ENCODE results near the gene INTS2.
"Not testable (repeated sequence)": the region's sequence is repeated elsewhere in the genome, so short reads cannot be mapped to it uniquely, and the experiment has no call there.

INTS2 gene

DNA sequence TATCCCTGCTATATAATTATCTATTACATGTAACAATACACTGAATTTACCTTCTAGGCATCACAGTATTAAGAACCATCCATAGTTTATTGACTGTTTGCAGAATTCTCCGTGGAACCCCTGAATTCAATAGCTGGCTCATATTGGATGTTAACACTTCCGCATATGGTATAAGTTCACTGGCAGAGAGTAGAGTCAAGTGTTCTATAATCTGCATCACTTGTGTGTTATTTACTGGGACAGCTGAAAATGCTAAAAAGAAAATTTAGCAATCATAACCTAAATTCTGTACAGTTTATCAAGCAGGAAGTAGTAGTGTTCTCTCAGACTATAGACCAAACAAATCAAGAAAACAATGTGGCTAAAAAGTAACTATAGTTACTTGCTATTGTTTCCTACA, 49.9 kb downstream of the INTS2 start:
- Mint-ChIP-seq H3K9me3 (no peaks in the 10 kb centered on the region), H3K4me1 (ENCODE audit: low read depth) (peaks cover 3% of the 10 kb centered on the region), H3K27me3 (ENCODE audit: low read depth) (no peaks in the 10 kb centered on the region), H3K27ac (no peak overlapping the region), H3K4me3 (no peak overlapping the region), H3K36me3 (ENCODE audit: low read depth) (peaks cover 25% of the 10 kb centered on the region)
- DNase-seq (ENCODE audit: low spot score): no peak

- Mint-ChIP-seq H3K36me3 (ENCODE audit: low read depth) (peaks cover 27% of the 10 kb centered on the region), H3K27ac (no peak overlapping the region), H3K4me3 (no peak overlapping the region), H3K4me1 (ENCODE audit: low read depth) (peaks cover 3% of the 10 kb centered on the region), H3K9me3 (no peaks in the 10 kb centered on the region), H3K27me3 (ENCODE audit: low read depth) (no peaks in the 10 kb centered on the region)
- DNase-seq (ENCODE audit: low spot score): no peak
Measured at GRCh38 chr17:61875804-61876203, 52.0 kb downstream of the INTS2 start.

DNA sequence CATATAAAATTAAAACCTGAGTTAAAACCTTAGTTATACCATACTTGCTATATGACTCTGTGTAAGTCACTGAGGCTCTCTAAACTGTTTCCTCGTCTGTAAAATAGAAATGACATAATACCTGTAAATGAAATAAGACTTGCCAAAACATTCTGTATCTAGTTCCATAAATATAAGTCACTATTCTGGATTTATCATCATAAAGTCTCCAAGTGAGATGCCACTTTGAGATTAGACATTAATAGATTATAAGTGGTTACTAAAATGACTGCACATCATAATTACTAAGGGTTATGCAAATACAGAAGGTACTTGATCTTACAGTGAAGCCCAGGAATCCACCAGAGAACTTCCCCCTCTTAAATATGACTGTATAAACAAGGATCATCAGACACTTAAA, 52.5 kb downstream of the INTS2 start:
- Mint-ChIP-seq H3K27ac (no peak overlapping the region), H3K36me3 (ENCODE audit: low read depth) (peaks cover 24% of the 10 kb centered on the region), H3K9me3 (no peaks in the 10 kb centered on the region), H3K27me3 (ENCODE audit: low read depth) (no peaks in the 10 kb centered on the region), H3K4me3 (no peak overlapping the region), H3K4me1 (ENCODE audit: low read depth) (peaks cover 3% of the 10 kb centered on the region)
- no peak for DNase-seq (ENCODE audit: low spot score)

DNA sequence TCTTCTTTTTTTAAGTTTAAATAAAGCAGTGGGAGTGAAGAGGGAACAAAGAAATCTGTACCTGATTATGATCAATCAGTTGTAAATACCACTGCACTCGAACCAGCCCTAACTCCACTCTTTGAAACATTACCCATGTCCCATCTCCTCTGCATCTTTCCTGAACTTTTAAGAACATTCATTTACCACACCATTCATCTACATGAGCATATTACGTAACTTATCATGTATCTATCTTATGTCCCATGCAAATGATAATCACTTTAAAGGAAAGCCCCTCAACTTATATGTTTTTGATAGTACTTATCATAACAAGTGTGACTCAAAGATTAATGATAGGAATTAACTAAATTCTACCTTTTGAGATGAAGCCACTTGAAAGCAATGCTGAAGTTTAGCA, 53.7 kb downstream of the INTS2 start:
- no peaks in the 10 kb centered on the region for H3K27me3 Mint-ChIP-seq (ENCODE audit: low read depth)
- H3K27ac Mint-ChIP-seq: no peak overlapping the region
- peaks cover 29% of the 10 kb centered on the region for H3K36me3 Mint-ChIP-seq (ENCODE audit: low read depth)
- no peaks in the 10 kb centered on the region for H3K9me3 Mint-ChIP-seq
- DNase-seq (ENCODE audit: low spot score): no peak
- peaks cover 3% of the 10 kb centered on the region for H3K4me1 Mint-ChIP-seq (ENCODE audit: low read depth)
- H3K4me3 Mint-ChIP-seq: no peak overlapping the region

GRCh38 chr17:61872099-61872498, 55.7 kb downstream of the INTS2 start:
- peaks cover 3% of the 10 kb centered on the region for H3K4me1 Mint-ChIP-seq (ENCODE audit: low read depth)
- no peak for DNase-seq (ENCODE audit: low spot score)
- H3K36me3 Mint-ChIP-seq (ENCODE audit: low read depth): peaks cover 19% of the 10 kb centered on the region
- no peaks in the 10 kb centered on the region for H3K9me3 Mint-ChIP-seq
- H3K4me3 Mint-ChIP-seq: no peak overlapping the region
- H3K27me3 Mint-ChIP-seq (ENCODE audit: low read depth): no peaks in the 10 kb centered on the region
- H3K27ac Mint-ChIP-seq: no peak overlapping the region

GRCh38 chr17:61869138-61869537, 58.6 kb downstream of the INTS2 start:
- peaks cover 6% of the 10 kb centered on the region for H3K4me1 Mint-ChIP-seq (ENCODE audit: low read depth)
- no peak for DNase-seq (ENCODE audit: low spot score)
- H3K9me3 Mint-ChIP-seq: no peaks in the 10 kb centered on the region
- H3K27ac Mint-ChIP-seq: no peak overlapping the region
- no peaks in the 10 kb centered on the region for H3K27me3 Mint-ChIP-seq (ENCODE audit: low read depth)
- peaks cover 13% of the 10 kb centered on the region for H3K36me3 Mint-ChIP-seq (ENCODE audit: low read depth)
- no peak overlapping the region for H3K4me3 Mint-ChIP-seq

GRCh38 chr17:61868074-61868473, 59.7 kb downstream of the INTS2 start:
- Mint-ChIP-seq H3K27me3 (ENCODE audit: low read depth) (no peaks in the 10 kb centered on the region), H3K4me1 (ENCODE audit: low read depth) (peaks cover 9% of the 10 kb centered on the region), H3K27ac (no peak overlapping the region), H3K9me3 (no peaks in the 10 kb centered on the region), H3K4me3 (no peak overlapping the region), H3K36me3 (ENCODE audit: low read depth) (peaks cover 13% of the 10 kb centered on the region)
- DNase-seq (ENCODE audit: low spot score): no peak

GRCh38 chr17:61867033-61867432, 60.7 kb downstream of the INTS2 start:
- Mint-ChIP-seq H3K4me3 (no peak overlapping the region), H3K9me3 (no peaks in the 10 kb centered on the region), H3K4me1 (ENCODE audit: low read depth) (peaks cover 17% of the 10 kb centered on the region), H3K27ac (no peak overlapping the region), H3K36me3 (ENCODE audit: low read depth) (peaks cover 11% of the 10 kb centered on the region), H3K27me3 (ENCODE audit: low read depth) (no peaks in the 10 kb centered on the region)
- DNase-seq (ENCODE audit: low spot score): no peak

- Mint-ChIP-seq H3K36me3 (ENCODE audit: low read depth) (peaks cover 11% of the 10 kb centered on the region), H3K4me3 (peak overlapping the region; percentile 99), H3K4me1 (ENCODE audit: low read depth) (peaks cover 30% of the 10 kb centered on the region)
Measured at GRCh38 chr17:61863801-61864126, 64.0 kb downstream of the INTS2 start.

DNA sequence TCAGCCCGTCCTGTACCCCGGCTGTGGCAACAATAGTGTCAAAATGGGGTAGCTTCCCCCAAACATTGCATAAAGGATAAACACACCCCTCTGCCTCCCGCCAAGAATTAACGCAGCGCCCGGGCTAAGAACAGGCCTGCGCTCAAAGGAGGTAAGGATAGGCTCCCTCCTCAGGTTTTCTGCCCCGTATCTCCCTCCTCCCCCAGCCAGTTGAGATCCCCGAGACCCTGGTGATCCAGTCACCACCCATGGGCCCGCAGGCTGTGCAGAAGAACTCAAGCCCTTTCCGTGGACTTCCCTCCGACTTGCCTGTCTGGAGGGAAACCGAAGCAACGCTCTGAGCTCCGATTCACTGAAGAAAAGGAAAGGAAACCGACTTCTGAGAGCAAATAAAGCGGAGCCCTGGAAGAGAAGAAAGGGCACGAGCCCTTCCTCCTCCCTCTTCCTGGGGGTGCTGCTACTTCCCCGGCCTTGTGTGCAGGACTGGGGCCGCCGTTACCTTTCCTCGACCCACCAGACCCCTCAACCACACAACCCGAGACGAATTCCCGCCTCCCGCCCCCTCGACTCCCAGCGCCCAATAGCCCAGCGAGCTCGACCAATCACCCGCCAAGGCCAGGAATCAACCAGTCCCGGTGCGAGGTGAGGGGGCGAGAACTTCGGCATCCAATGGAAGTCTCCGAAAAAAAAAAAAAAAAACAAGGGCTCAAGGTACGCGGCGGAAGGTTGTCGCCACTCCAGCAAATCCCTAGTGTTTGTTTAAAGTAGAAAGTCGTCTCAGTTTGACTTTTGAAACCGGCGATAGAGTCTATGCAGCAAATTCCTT, 64.6 kb downstream of the INTS2 start, which contains the start of gene BRIP1:
TSS of gene BRIP1 (minus strand) at position 554 of the 826 bp plus-strand sequence. CDS start 1,989 bp downstream, outside the sequence.
- H3K4me1 Mint-ChIP-seq (ENCODE audit: low read depth): peaks cover 30% of the 10 kb centered on the region
- peak within 1 kb of the TSS; percentile 95 for H3K27ac Mint-ChIP-seq
- peak; percentile 89 for DNase-seq (ENCODE audit: low spot score)
- H3K36me3 Mint-ChIP-seq (ENCODE audit: low read depth): peaks cover 10% of the 10 kb centered on the region
- H3K4me3 Mint-ChIP-seq: peak within 1 kb of the TSS; percentile 99
- H3K27me3 Mint-ChIP-seq (ENCODE audit: low read depth): no peaks in the 10 kb centered on the region
- H3K9me3 Mint-ChIP-seq: no peaks in the 10 kb centered on the region

More at GRCh38 chr17:61863801-61864126, 64.0 kb downstream of the INTS2 start:
- peak overlapping the region; percentile 95 for H3K27ac Mint-ChIP-seq
- H3K9me3 Mint-ChIP-seq: no peaks in the 10 kb centered on the region
- DNase-seq (ENCODE audit: low spot score): no peak
- no peaks in the 10 kb centered on the region for H3K27me3 Mint-ChIP-seq (ENCODE audit: low read depth)

- Mint-ChIP-seq H3K27ac (peak overlapping the region; percentile 95), H3K36me3 (ENCODE audit: low read depth) (peaks cover 10% of the 10 kb centered on the region), H3K27me3 (ENCODE audit: low read depth) (no peaks in the 10 kb centered on the region), H3K4me1 (ENCODE audit: low read depth) (peaks cover 30% of the 10 kb centered on the region), H3K4me3 (peak overlapping the region; percentile 99), H3K9me3 (no peaks in the 10 kb centered on the region)
- DNase-seq (ENCODE audit: low spot score): no peak
Measured at GRCh38 chr17:61862105-61862574, 65.6 kb downstream of the INTS2 start.

DNA sequence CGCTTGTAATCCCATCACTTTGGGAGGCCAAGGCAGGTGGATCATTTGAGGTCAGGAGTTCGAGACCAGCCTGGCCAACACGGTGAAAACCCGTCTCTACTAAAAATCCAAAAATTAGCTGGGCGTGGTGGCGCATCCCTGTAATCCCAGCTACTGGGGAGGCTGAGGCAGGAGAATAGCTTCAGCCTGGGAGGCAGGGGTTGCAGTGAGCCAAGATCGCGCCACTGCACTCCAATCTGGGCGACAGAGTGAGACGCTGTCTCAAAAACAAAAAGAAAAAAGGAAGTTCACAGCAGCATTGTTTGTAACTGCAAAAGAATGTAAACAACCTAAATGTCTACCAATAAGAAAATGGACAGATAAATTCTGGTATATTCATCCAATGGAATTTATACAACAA, 67.4 kb downstream of the INTS2 start:
- DNase-seq (ENCODE audit: low spot score); H3K9me3 Mint-ChIP-seq; H3K4me3 Mint-ChIP-seq; H3K27ac Mint-ChIP-seq; H3K27me3 Mint-ChIP-seq (ENCODE audit: low read depth): not testable (repeated sequence)
- H3K36me3 Mint-ChIP-seq (ENCODE audit: low read depth): peaks cover 17% of the 10 kb centered on the region
- H3K4me1 Mint-ChIP-seq (ENCODE audit: low read depth): peaks cover 35% of the 10 kb centered on the region

- H3K4me1 Mint-ChIP-seq (ENCODE audit: low read depth): peaks cover 18% of the 10 kb centered on the region
- H3K27ac Mint-ChIP-seq: no peak overlapping the region
- H3K36me3 Mint-ChIP-seq (ENCODE audit: low read depth): peaks cover 35% of the 10 kb centered on the region
- H3K9me3 Mint-ChIP-seq: no peaks in the 10 kb centered on the region
- H3K27me3 Mint-ChIP-seq (ENCODE audit: low read depth): no peaks in the 10 kb centered on the region
- H3K4me3 Mint-ChIP-seq: no peak overlapping the region
- no peak for DNase-seq (ENCODE audit: low spot score)
Measured at GRCh38 chr17:61856035-61856434, 71.7 kb downstream of the INTS2 start.

GRCh38 chr17:61852857-61853256, 74.9 kb downstream of the INTS2 start:
- peaks cover 13% of the 10 kb centered on the region for H3K4me1 Mint-ChIP-seq (ENCODE audit: low read depth)
- no peaks in the 10 kb centered on the region for H3K27me3 Mint-ChIP-seq (ENCODE audit: low read depth)
- H3K27ac Mint-ChIP-seq: no peak overlapping the region

GRCh38 chr17:61849674-61850073, 78.1 kb downstream of the INTS2 start:
- Mint-ChIP-seq H3K9me3 (no peaks in the 10 kb centered on the region), H3K27me3 (ENCODE audit: low read depth) (no peaks in the 10 kb centered on the region), H3K36me3 (ENCODE audit: low read depth) (peaks cover 34% of the 10 kb centered on the region), H3K4me3 (no peak overlapping the region), H3K27ac (no peak overlapping the region), H3K4me1 (ENCODE audit: low read depth) (peaks cover 4% of the 10 kb centered on the region)
- DNase-seq (ENCODE audit: low spot score): no peak

More at GRCh38 chr17:61852857-61853256, 74.9 kb downstream of the INTS2 start:
- Mint-ChIP-seq H3K4me3 (no peak overlapping the region), H3K36me3 (ENCODE audit: low read depth) (peaks cover 35% of the 10 kb centered on the region), H3K9me3 (no peaks in the 10 kb centered on the region)
- DNase-seq (ENCODE audit: low spot score): no peak

All from T-helper 2 cell treated with Interferon-gamma antibody and Interleukin-4, amounts not matched to agents 5 μg/mL and 100 μg/mL, for 36 hours (primary cell).